Measurements from ENCODE around the gene SERPINI1.

- TF ChIP-seq CTCF (IDR thresholded peaks at IDR 0.05) = no peak
- no peak for TF ChIP-seq EP300 (IDR thresholded peaks at IDR 0.05)
- no peak for TF ChIP-seq POLR2A (IDR thresholded peaks at IDR 0.05)
Measured at GRCh38 chr3:167872032-167872431, 136.5 kb downstream of the SERPINI1 start.
